Natural killer cell treated with Interleukin-12 subunit alpha and Interleukin-12 subunit beta and Interleukin-15 and Interleukin-18, amount 100 ng/mL, for 72 hours (primary cell): ENCODE results near the gene CCDC13. TPM values are rescaled to one million over a fixed set of nuclear protein-coding genes. Genes with fewer than 3 reads are reported as not detected.
A peak's percentile ranks its signal among the peaks of the same experiment; 100 is the strongest.

ENCODE experiments used
- ATAC-seq, 2 donors: fragments of 150-1000 bp; cut with Tn5 transposase in 1 of 2; sonication (Bioruptor Pico), chemical (Tn5 transposase) in 1 of 2; 2 replicates each; pipeline ENCODE4 v1.10.0; 2021
- DNase-seq: peaks from one replicate; pipeline ENCODE4 v3.0.0; 2022; ENCODE audit warnings: low spot score
- H3K27ac Mint-ChIP-seq, 2 donors: 1 replicate in 1 of 2; 2 replicates in 1 of 2; pipeline ENCODE4 v1.8.0; 2022; ENCODE audit warnings: mixed read lengths in 2 of 2, mild to moderate bottlenecking in 1 of 2, moderate library complexity in 1 of 2
- H3K27me3 Mint-ChIP-seq, 2 donors: 1 replicate in 1 of 2; 2 replicates in 1 of 2; pipeline ENCODE4 v1.8.0; 2022; ENCODE audit warnings: mixed read lengths in 2 of 2
- H3K36me3 Mint-ChIP-seq: one replicate; pipeline ENCODE4 v1.8.0; 2022; ENCODE audit warnings: mixed read lengths
- H3K4me1 Mint-ChIP-seq, 2 donors: 1 replicate in 1 of 2; 2 replicates in 1 of 2; pipeline ENCODE4 v1.8.0; 2022; ENCODE audit warnings: low read depth in 2 of 2, mixed read lengths in 2 of 2, mild to moderate bottlenecking in 1 of 2
- H3K4me3 Mint-ChIP-seq: one replicate; pipeline ENCODE4 v1.8.0; 2022; ENCODE audit warnings: mixed read lengths
- H3K9me3 Mint-ChIP-seq: 2 replicates; pipeline ENCODE4 v1.8.0; 2022; ENCODE audit warnings: mixed read lengths
- total RNA-seq, 2 donors: library from RNA; stranded (reverse); gene quantifications; one replicate each; pipeline ENCODE4 v1.2.3, GENCODE V29; 2022

CCDC13 gene
- total RNA-seq, 2 donors from 2014 or later: 1.0 to 1.2 TPM

- H3K4me3 Mint-ChIP-seq: no peak overlapping the region
- H3K4me1 Mint-ChIP-seq: peaks cover 0 to 3% of the 10 kb centered on the region in 2 donors
- no peaks in the 10 kb centered on the region for H3K27me3 Mint-ChIP-seq
- ATAC-seq (peak in 1 of 2 donors; percentile 67), DNase-seq (no peak)
- H3K36me3 Mint-ChIP-seq: peaks cover 14% of the 10 kb centered on the region
- no peak overlapping the region for H3K27ac Mint-ChIP-seq
- H3K9me3 Mint-ChIP-seq: no peaks in the 10 kb centered on the region
Measured at GRCh38 chr3:42780892-42781700, 8.0 kb upstream of the CCDC13 start.

GRCh38 chr3:42780398-42780797 is 7.3 kb upstream of the CCDC13 start:
- H3K27ac Mint-ChIP-seq: no peak overlapping the region
- peaks cover 11% of the 10 kb centered on the region for H3K36me3 Mint-ChIP-seq
- DNase-seq (no peak), ATAC-seq (no peak)
- H3K9me3 Mint-ChIP-seq: no peaks in the 10 kb centered on the region
- H3K27me3 Mint-ChIP-seq: no peaks in the 10 kb centered on the region
- H3K4me3 Mint-ChIP-seq: no peak overlapping the region
- peaks cover 0 to 3% of the 10 kb centered on the region in 2 donors for H3K4me1 Mint-ChIP-seq

DNA sequence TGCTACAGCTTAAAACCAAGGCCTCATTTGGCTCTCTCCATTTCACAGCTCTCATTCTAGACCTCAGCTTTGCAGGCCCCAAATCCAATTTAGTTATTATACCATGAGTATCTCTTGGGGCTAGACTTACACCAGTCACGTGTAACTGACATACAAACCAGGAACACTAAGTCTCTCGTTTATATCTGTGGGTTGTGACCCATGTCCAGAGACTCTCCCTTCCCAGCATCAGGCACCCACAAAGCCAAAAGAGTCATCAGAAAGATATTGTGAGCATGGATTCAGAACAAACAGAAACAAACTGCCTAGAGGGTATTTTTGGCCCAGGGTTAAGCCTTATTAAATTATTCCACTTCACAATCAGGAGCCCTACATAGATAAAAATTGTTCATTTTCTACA is 5.6 kb upstream of the CCDC13 start:
- no peak for ATAC-seq
- Mint-ChIP-seq H3K27me3 (no peaks in the 10 kb centered on the region), H3K4me3 (no peak overlapping the region), H3K27ac (no peak overlapping the region), H3K36me3 (peaks cover 10% of the 10 kb centered on the region), H3K4me1 (peaks cover 0 to 3% of the 10 kb centered on the region in 2 donors), H3K9me3 (no peaks in the 10 kb centered on the region)
- no peak for DNase-seq

DNA sequence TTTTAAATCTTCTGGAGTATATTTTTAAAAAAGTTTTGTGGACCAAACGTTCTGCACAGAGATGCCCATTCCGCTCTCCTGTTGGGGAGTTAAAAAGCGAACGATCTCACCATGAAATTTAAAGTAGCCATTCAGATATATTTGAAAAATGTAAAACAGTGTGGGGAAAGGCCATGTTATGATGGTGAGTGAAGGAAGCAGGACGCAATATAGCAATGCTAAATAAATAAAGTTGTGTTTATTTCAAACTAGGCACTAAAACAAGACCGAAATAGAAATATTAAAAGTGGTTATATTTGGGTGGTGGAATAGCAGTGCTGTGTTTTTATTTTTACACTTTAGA is 327 bp upstream of the CCDC13 start:
- Mint-ChIP-seq H3K36me3 (no peaks in the 10 kb centered on the region), H3K4me1 (peaks cover 11 to 18% of the 10 kb centered on the region in 2 donors), H3K9me3 (no peaks in the 10 kb centered on the region), H3K27me3 (no peaks in the 10 kb centered on the region), H3K4me3 (peak overlapping the region; percentile 91), H3K27ac (peak overlapping the region; percentile 78 to 89)
- DNase-seq (no peak), ATAC-seq (no peak)

DNA sequence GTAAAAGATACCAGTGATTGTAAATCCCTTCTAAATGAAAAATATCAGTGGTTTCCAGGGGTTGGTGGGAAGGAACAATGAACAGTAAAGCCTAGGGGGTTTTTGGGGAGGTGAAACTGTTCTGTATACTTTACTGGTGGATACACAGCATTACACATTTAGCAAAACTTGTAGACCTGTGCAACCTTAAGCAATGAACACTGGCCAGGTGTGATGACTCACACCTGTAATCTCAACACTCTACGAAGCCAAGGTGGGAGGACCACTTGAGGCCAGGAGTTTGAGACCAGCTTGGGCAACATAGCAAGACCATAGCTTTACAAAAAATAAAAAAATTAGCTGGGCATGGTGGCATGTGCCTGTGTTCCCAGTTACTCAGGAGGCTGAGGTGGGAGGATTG is 1.8 kb downstream of the CCDC13 start:
- no peak overlapping the region for H3K27ac Mint-ChIP-seq
- H3K36me3 Mint-ChIP-seq: no peaks in the 10 kb centered on the region
- peaks cover 11 to 18% of the 10 kb centered on the region in 2 donors for H3K4me1 Mint-ChIP-seq
- ATAC-seq: no peak
- H3K27me3 Mint-ChIP-seq: no peaks in the 10 kb centered on the region
- no peaks in the 10 kb centered on the region for H3K9me3 Mint-ChIP-seq
- H3K4me3 Mint-ChIP-seq: peak overlapping the region; percentile 32
- DNase-seq: no peak

DNA sequence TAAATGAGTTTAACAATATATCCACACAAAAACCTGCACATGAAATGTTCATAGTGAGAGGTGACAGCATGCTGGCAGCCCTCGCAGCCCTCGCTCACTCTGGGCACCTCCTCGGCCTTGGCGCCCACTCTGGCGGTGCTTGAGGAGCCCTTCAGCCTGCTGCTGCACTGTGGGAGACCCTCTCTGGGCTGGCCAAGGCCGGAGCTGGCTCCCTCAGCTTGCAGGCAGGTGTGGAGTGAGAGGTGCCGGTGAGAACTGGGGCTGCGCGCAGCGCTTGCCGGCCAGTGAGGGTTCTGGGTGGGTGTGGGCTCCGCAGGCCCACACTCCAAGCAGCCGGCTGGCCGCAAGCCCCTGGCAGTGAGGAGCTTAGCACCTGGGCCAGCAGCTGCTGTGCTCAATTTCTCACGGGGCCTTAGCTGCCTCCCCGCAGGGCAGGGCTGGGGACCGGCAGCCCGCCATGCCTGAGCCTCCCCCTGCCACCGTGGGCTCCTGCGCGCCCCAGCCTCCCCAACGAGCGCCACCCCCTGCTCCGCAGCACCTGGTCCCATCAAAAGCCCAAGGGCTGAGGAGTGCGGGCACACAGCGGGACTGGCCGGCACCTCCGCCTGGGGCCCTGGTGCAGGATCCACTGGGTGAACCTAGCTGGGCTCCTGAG is 3.4 kb downstream of the CCDC13 start:
- Mint-ChIP-seq H3K27ac (no peak overlapping the region), H3K9me3 (no peaks in the 10 kb centered on the region), H3K36me3 (no peaks in the 10 kb centered on the region), H3K4me1 (peaks cover 11 to 18% of the 10 kb centered on the region in 2 donors), H3K27me3 (peaks cover 0 to 4% of the 10 kb centered on the region in 2 donors), H3K4me3 (no peak overlapping the region)
- ATAC-seq (no peak), DNase-seq (no peak)

DNA sequence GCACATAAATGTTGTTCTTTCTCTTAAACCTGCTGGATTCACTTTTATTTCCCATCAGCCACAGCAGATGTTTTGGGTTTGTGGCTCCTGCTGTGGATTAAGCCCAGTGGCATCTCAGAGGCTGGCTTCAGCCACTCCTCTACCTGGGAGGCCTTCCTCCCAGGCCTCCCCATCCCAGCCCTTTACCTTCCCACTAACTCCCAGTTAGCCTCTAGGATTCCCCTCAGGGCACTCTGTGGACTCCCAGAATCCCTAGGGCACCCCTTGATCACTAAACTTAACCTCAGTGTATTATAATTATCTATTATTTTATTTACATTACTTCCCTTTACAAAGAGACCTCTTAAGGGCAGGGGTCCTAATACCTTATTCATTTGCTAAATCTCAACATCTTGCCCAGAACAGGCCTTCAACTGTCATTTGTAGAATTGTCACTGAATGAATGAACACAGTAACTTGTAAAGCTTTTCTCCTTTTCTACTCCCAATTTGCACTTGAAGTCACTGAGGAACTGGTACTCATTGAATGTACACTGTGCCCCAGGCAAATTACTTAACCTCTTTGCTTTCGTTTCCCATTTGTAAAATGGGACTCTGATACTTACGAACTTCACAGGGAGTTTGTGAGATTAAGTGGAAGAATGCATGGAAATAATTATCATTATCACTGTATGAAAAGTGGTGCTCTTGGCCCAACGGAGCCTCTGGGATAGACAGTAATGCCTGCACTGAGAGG is 8.3 kb downstream of the CCDC13 start:
- Mint-ChIP-seq H3K36me3 (no peaks in the 10 kb centered on the region), H3K27me3 (peaks cover 0 to 8% of the 10 kb centered on the region in 2 donors), H3K27ac (no peak overlapping the region), H3K4me3 (no peak overlapping the region), H3K4me1 (no peaks in the 10 kb centered on the region), H3K9me3 (no peaks in the 10 kb centered on the region)
- ATAC-seq (no peak), DNase-seq (no peak)

GRCh38 chr3:42764115-42764514 is 8.9 kb downstream of the CCDC13 start:
- peaks cover 0 to 8% of the 10 kb centered on the region in 2 donors for H3K27me3 Mint-ChIP-seq
- no peak overlapping the region for H3K27ac Mint-ChIP-seq
- H3K4me3 Mint-ChIP-seq: no peak overlapping the region
- DNase-seq (no peak), ATAC-seq (no peak)
- H3K36me3 Mint-ChIP-seq: no peaks in the 10 kb centered on the region
- no peaks in the 10 kb centered on the region for H3K9me3 Mint-ChIP-seq
- H3K4me1 Mint-ChIP-seq: no peaks in the 10 kb centered on the region

GRCh38 chr3:42763021-42763420 is 10.0 kb downstream of the CCDC13 start:
- DNase-seq (no peak), ATAC-seq (no peak)
- peaks cover 0 to 15% of the 10 kb centered on the region in 2 donors for H3K27me3 Mint-ChIP-seq
- no peak overlapping the region for H3K4me3 Mint-ChIP-seq
- no peaks in the 10 kb centered on the region for H3K4me1 Mint-ChIP-seq
- H3K36me3 Mint-ChIP-seq: no peaks in the 10 kb centered on the region
- H3K27ac Mint-ChIP-seq: no peak overlapping the region
- H3K9me3 Mint-ChIP-seq: no peaks in the 10 kb centered on the region

DNA sequence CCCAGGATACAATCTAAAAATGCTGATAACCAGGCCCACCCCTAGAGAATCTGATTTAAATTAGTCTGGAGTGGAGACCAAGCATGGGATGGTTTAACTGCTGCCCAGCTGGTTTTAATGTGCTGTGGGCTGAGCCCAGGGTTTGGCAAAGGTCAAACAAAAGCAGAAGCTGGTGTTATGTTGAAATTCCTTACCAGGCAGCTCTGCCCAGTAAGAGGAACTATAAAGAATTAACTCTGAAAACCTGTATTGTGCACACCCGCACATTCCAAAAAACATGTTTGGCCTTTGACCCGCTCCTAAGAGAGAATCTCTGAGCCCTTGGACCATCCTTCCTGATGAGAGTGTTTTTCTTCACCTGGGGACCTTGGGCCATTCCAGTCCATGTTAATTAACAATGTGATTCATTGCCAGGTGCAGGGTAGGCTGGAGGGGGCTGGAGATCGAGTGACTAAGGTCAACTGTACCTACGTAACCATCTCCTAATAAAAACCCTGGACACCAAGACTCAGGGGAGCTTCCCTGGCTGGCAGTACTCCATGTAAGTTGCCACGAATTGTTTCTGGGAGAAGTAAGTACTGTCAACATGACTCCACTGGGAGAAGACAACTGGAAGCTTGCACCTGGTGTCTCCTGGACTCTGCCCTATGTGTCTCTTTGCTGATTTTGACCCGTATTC is 10.9 kb downstream of the CCDC13 start:
- Mint-ChIP-seq H3K4me1 (no peaks in the 10 kb centered on the region), H3K4me3 (no peak overlapping the region), H3K27me3 (peaks cover 0 to 15% of the 10 kb centered on the region in 2 donors), H3K27ac (no peak overlapping the region), H3K9me3 (no peaks in the 10 kb centered on the region), H3K36me3 (no peaks in the 10 kb centered on the region)
- ATAC-seq (no peak), DNase-seq (no peak)

- ATAC-seq (no peak), DNase-seq (no peak)
- Mint-ChIP-seq H3K27me3 (peaks cover 0 to 13% of the 10 kb centered on the region in 2 donors), H3K9me3 (no peaks in the 10 kb centered on the region), H3K4me3 (no peak overlapping the region), H3K36me3 (no peaks in the 10 kb centered on the region), H3K27ac (no peak overlapping the region), H3K4me1 (no peaks in the 10 kb centered on the region)
Measured at GRCh38 chr3:42758126-42758525, 14.9 kb downstream of the CCDC13 start.

GRCh38 chr3:42756681-42757213 is 16.3 kb downstream of the CCDC13 start:
- H3K4me3 Mint-ChIP-seq: no peak overlapping the region
- ATAC-seq (no peak), DNase-seq (no peak)
- H3K4me1 Mint-ChIP-seq: no peaks in the 10 kb centered on the region
- no peak overlapping the region for H3K27ac Mint-ChIP-seq
- H3K36me3 Mint-ChIP-seq: no peaks in the 10 kb centered on the region
- no peaks in the 10 kb centered on the region for H3K9me3 Mint-ChIP-seq
- peaks cover 0 to 13% of the 10 kb centered on the region in 2 donors for H3K27me3 Mint-ChIP-seq
